ENCODE data around the gene RBFOX1. TPM values are rescaled to one million over a fixed set of nuclear protein-coding genes. Genes with fewer than 3 reads are reported as not detected.

RBFOX1 gene
- total RNA-seq, 1 donor from 2014 or later, result not detected

GRCh38 chr16:7624871-7625766 lies 292.5 kb downstream of the RBFOX1 start:
- DNase-seq (ENCODE audit: low read depth), result no peak
- H3K4me3 ChIP-seq (ENCODE audit: low read depth, low read length), result no peak overlapping the region
- TF ChIP-seq, protein P1, sequence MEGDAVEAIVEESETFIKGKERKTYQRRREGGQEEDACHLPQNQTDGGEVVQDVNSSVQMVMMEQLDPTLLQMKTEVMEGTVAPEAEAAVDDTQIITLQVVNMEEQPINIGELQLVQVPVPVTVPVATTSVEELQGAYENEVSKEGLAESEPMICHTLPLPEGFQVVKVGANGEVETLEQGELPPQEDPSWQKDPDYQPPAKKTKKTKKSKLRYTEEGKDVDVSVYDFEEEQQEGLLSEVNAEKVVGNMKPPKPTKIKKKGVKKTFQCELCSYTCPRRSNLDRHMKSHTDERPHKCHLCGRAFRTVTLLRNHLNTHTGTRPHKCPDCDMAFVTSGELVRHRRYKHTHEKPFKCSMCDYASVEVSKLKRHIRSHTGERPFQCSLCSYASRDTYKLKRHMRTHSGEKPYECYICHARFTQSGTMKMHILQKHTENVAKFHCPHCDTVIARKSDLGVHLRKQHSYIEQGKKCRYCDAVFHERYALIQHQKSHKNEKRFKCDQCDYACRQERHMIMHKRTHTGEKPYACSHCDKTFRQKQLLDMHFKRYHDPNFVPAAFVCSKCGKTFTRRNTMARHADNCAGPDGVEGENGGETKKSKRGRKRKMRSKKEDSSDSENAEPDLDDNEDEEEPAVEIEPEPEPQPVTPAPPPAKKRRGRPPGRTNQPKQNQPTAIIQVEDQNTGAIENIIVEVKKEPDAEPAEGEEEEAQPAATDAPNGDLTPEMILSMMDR (conservative IDR thresholded peaks at IDR 0.05; ENCODE audit: low read depth, low read length), result no peak

DNA sequence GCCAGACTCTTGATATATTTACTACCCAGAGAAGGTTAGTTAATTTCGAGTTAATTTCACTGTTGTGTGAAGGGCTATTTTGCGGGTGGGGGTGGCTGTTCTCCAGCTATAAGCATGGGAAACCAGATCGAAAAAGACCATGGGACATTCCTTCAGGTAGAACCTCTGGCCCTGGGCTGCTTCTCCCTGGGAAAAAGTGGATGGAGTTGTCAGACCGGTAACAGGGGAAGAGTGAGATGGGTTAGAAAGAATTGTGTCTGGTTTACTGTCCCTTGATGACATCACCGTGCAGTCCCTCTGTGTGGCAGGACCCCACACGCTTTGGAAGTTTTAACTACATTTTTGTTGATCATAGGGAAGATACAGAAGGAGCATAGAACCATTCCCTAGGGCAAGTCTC lies 296.3 kb downstream of the RBFOX1 start:
- DNase-seq (ENCODE audit: low read depth), result no peak
- H3K4me3 ChIP-seq (ENCODE audit: low read depth, low read length), result no peak overlapping the region
- TF ChIP-seq, protein P1 (conservative IDR thresholded peaks at IDR 0.05; ENCODE audit: low read depth, low read length), result no peak

GRCh38 chr16:7629571-7629970 lies 296.9 kb downstream of the RBFOX1 start:
- TF ChIP-seq, protein P1 (conservative IDR thresholded peaks at IDR 0.05; ENCODE audit: low read depth, low read length), result no peak
- no peak for DNase-seq (ENCODE audit: low read depth)
- H3K4me3 ChIP-seq (ENCODE audit: low read depth, low read length), result no peak overlapping the region

DNA sequence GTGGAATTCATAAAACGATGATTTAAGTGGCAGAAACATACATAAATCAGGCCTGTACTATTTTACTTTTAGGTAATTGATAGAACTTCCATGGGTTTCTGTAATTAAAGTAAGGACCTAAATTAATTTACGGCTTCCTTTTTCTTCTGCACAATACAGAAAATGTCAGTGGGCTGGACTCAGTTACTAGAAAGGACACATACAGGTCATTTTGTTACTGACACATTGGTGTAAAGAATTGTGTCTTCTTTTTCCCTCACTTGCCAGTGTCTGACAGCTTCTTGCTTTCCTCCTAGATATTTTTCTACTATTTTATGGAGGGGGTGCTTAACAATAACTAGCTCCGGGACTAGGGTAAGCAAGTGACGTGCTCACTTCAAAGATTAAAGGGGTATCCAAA lies 304.8 kb downstream of the RBFOX1 start:
- no peak for DNase-seq (ENCODE audit: low read depth)
- TF ChIP-seq, protein P1 (conservative IDR thresholded peaks at IDR 0.05; ENCODE audit: low read depth, low read length), result no peak
- H3K4me3 ChIP-seq (ENCODE audit: low read depth, low read length), result no peak overlapping the region

DNA sequence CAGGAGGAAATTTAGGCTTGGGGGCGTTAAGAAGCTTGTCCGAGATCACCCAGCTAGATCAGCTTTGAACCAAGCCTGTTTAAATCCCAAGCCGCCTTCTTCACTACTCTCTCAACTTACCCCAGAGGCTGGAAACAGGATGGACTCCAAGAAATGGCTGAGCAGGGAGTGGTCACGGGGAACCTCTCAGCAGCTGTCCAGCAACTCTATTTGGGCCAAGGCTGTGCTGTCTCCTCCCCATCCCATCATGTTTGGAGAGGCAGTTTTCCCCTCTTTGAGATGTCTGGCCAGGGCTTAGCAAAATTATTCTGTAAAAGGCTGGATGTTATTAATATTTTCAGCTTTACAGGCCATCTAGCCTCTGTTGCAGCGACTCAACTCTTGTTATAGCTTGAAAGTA lies 305.7 kb downstream of the RBFOX1 start:
- H3K4me3 ChIP-seq (ENCODE audit: low read depth, low read length), result no peak overlapping the region
- DNase-seq (ENCODE audit: low read depth), result no peak

GRCh38 chr16:7640334-7640733 lies 307.7 kb downstream of the RBFOX1 start:
- no peak for DNase-seq (ENCODE audit: low read depth)
- TF ChIP-seq, protein P1 (conservative IDR thresholded peaks at IDR 0.05; ENCODE audit: low read depth, low read length), result no peak

More for the DNA sequence above, 305.7 kb downstream of the RBFOX1 start:
- TF ChIP-seq, protein P1 (conservative IDR thresholded peaks at IDR 0.05; ENCODE audit: low read depth, low read length), result no peak

DNA sequence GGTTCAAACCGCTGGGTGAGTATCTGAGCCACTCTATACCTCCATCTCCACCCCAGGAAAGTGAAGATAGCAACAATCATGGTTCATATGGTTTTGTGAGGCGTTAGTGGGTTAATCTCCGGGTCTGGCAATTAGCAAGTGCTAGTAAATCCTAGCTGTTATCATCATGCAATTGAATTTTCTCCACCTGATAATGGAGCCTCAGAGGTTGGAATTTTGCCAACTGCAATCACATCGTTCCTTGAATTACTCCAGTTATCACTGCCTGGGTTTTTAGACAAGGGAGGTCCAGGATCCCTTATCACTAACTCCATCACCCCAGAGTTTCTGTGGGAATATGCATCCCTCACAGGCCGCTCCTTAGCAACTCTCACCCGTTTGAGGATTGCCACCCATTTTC lies 311.5 kb downstream of the RBFOX1 start:
- H3K4me3 ChIP-seq (ENCODE audit: low read depth, low read length), result no peak overlapping the region
- no peak for DNase-seq (ENCODE audit: low read depth)

More at GRCh38 chr16:7640334-7640733, 307.7 kb downstream of the RBFOX1 start:
- H3K4me3 ChIP-seq (ENCODE audit: low read depth, low read length), result no peak overlapping the region

More for the DNA sequence above, 311.5 kb downstream of the RBFOX1 start:
- TF ChIP-seq, protein P1 (conservative IDR thresholded peaks at IDR 0.05; ENCODE audit: low read depth, low read length), result no peak

Measured in epithelial cell of proximal tubule (primary cell).